ENCODE data around the gene RIF1. TPM values are rescaled to one million over a fixed set of nuclear protein-coding genes. Genes with fewer than 3 reads are reported as not detected.

The RIF1 gene
- total RNA-seq, 1 donor from 2014 or later, result 39.1 TPM

DNA sequence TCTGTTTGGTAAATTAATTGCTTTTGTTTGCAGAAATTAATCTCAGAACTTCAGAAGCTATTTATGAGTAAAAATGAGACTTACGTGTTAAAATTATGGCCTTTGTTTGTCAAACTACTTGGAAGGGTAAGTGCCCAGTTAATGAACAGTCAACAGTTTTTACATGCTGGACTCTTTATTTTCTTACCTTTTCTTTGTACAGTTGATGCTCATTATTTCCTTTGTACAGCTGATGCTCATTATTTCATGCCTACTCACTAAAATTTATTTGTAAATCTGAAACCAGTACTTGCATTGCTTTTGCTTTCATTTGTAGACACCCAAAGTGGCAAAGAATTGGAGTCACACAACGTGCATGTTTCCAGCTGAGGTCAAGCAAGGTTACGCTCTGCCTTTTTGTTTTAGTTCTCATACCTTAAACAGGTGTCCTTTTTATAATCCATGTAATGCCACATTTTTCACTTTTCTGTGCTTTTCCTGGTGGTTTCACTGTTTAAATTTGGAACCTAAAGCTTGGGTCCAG is 13.3 kb downstream of the RIF1 start:
- Mint-ChIP-seq H3K4me1 (ENCODE audit: low read depth, unreplicated experiment) (peaks cover 6% of the 10 kb centered on the region), H3K4me3 (ENCODE audit: unreplicated experiment) (no peak overlapping the region), H3K36me3 (ENCODE audit: low read depth, unreplicated experiment) (peaks cover 18% of the 10 kb centered on the region), H3K9me3 (ENCODE audit: unreplicated experiment) (no peaks in the 10 kb centered on the region), H3K27me3 (ENCODE audit: low read depth, unreplicated experiment) (no peaks in the 10 kb centered on the region), H3K27ac (ENCODE audit: unreplicated experiment) (no peak overlapping the region)
- Histone ChIP-seq H3K4me3 (ENCODE audit: insufficient read depth, low read depth, low read length) (no peak overlapping the region), H2AFZ (ENCODE audit: low read depth, low read length) (no peak overlapping the region), H3K27me3 (ENCODE audit: insufficient read depth, low read length) (no peaks in the 10 kb centered on the region), H3K4me2 (ENCODE audit: low read length) (no peak overlapping the region), H3K9ac (ENCODE audit: low read length) (no peak overlapping the region), H3K4me1 (ENCODE audit: insufficient read depth, low read length) (no peaks in the 10 kb centered on the region), H3K9me3 (ENCODE audit: insufficient read depth, low read depth, low read length) (no peaks in the 10 kb centered on the region), H4K20me1 (ENCODE audit: insufficient read depth, low read length) (peaks cover 8% of the 10 kb centered on the region), H3K36me3 (ENCODE audit: insufficient read depth, low read length) (peaks cover 31% of the 10 kb centered on the region), H3K27ac (ENCODE audit: low read depth, low read length) (no peak overlapping the region), H3K79me2 (ENCODE audit: insufficient read depth, low read length) (peaks cover 47% of the 10 kb centered on the region)
- TF ChIP-seq, protein P1, sequence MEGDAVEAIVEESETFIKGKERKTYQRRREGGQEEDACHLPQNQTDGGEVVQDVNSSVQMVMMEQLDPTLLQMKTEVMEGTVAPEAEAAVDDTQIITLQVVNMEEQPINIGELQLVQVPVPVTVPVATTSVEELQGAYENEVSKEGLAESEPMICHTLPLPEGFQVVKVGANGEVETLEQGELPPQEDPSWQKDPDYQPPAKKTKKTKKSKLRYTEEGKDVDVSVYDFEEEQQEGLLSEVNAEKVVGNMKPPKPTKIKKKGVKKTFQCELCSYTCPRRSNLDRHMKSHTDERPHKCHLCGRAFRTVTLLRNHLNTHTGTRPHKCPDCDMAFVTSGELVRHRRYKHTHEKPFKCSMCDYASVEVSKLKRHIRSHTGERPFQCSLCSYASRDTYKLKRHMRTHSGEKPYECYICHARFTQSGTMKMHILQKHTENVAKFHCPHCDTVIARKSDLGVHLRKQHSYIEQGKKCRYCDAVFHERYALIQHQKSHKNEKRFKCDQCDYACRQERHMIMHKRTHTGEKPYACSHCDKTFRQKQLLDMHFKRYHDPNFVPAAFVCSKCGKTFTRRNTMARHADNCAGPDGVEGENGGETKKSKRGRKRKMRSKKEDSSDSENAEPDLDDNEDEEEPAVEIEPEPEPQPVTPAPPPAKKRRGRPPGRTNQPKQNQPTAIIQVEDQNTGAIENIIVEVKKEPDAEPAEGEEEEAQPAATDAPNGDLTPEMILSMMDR (IDR thresholded peaks at IDR 0.05; ENCODE audit: insufficient read depth, low read depth, low read length), result no peak
- no peak for TF ChIP-seq EZH2 (IDR thresholded peaks at IDR 0.05; ENCODE audit: insufficient read depth, low read length)
- DNase-seq (ENCODE audit: low read depth) (no peak), FAIRE-seq (no peak)

DNA sequence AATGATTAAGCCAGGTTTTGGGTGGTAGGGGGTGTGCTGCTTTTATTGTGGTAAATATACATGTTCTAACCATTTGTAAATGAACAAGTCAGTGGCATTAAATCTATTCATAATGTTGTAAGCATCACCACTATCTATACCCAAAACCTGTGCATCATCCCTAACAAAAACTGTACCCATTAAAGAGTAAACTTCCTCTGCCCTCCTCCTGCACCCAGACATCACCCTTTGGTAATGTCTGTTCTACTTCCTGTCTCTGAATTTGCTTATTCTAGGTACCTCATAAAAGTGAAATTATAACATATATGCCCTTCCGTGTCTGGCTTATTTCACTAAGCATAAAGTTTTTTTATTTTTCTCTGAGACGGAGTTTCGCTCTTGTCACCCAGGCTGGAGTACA is 14.1 kb downstream of the RIF1 start:
- peaks cover 18% of the 10 kb centered on the region for H3K36me3 Mint-ChIP-seq (ENCODE audit: low read depth, unreplicated experiment)
- Histone ChIP-seq H3K9ac (ENCODE audit: low read length) (no peak overlapping the region), H3K4me3 (ENCODE audit: insufficient read depth, low read depth, low read length) (no peak overlapping the region), H3K4me2 (ENCODE audit: low read length) (no peak overlapping the region), H3K27me3 (ENCODE audit: insufficient read depth, low read length) (no peaks in the 10 kb centered on the region), H4K20me1 (ENCODE audit: insufficient read depth, low read length) (peaks cover 8% of the 10 kb centered on the region), H3K9me3 (ENCODE audit: insufficient read depth, low read depth, low read length) (no peaks in the 10 kb centered on the region), H3K27ac (ENCODE audit: low read depth, low read length) (no peak overlapping the region), H3K4me1 (ENCODE audit: insufficient read depth, low read length) (no peaks in the 10 kb centered on the region), H3K36me3 (ENCODE audit: insufficient read depth, low read length) (peaks cover 32% of the 10 kb centered on the region), H2AFZ (ENCODE audit: low read depth, low read length) (no peak overlapping the region), H3K79me2 (ENCODE audit: insufficient read depth, low read length) (peaks cover 47% of the 10 kb centered on the region)
- no peaks in the 10 kb centered on the region for H3K9me3 Mint-ChIP-seq (ENCODE audit: unreplicated experiment)
- H3K4me3 Mint-ChIP-seq (ENCODE audit: unreplicated experiment), result no peak overlapping the region
- peaks cover 6% of the 10 kb centered on the region for H3K4me1 Mint-ChIP-seq (ENCODE audit: low read depth, unreplicated experiment)
- no peak overlapping the region for H3K27ac Mint-ChIP-seq (ENCODE audit: unreplicated experiment)
- TF ChIP-seq, protein P1 (IDR thresholded peaks at IDR 0.05; ENCODE audit: insufficient read depth, low read depth, low read length), result no peak
- no peak for TF ChIP-seq EZH2 (IDR thresholded peaks at IDR 0.05; ENCODE audit: insufficient read depth, low read length)
- no peak for FAIRE-seq
- H3K27me3 Mint-ChIP-seq (ENCODE audit: low read depth, unreplicated experiment), result no peaks in the 10 kb centered on the region
- no peak for DNase-seq (ENCODE audit: low read depth)

DNA sequence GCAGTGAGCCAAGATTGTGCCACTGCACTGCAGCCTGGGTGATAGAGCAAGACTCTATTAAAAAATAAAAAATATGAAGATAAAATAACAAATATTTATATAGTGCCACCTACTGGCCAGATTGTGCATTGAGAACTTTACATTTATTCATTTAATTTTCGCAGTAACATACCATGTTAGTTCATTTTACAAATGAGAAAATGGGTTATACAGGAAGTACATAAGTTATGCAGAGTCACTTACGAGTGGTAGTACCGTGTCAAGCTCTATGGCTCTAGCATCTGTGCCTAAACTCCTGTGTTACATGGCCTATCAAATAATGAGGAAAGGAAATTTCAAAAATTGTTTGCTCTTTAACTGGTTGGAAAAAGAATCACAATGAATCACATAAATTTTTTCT is 27.9 kb downstream of the RIF1 start:
- no peaks in the 10 kb centered on the region for H3K27me3 ChIP-seq (ENCODE audit: insufficient read depth, low read length)
- TF ChIP-seq, protein P1 (IDR thresholded peaks at IDR 0.05; ENCODE audit: insufficient read depth, low read depth, low read length), result peak; percentile 47
- TF ChIP-seq EZH2 (IDR thresholded peaks at IDR 0.05; ENCODE audit: insufficient read depth, low read length), result no peak
- H4K20me1 ChIP-seq (ENCODE audit: insufficient read depth, low read length), result no peaks in the 10 kb centered on the region
- no peak overlapping the region for H3K27ac ChIP-seq (ENCODE audit: low read depth, low read length)
- Mint-ChIP-seq H3K4me1 (ENCODE audit: low read depth, unreplicated experiment) (no peaks in the 10 kb centered on the region), H3K9me3 (ENCODE audit: unreplicated experiment) (no peaks in the 10 kb centered on the region), H3K36me3 (ENCODE audit: low read depth, unreplicated experiment) (no peaks in the 10 kb centered on the region), H3K4me3 (ENCODE audit: unreplicated experiment) (no peak overlapping the region), H3K27ac (ENCODE audit: unreplicated experiment) (no peak overlapping the region), H3K27me3 (ENCODE audit: low read depth, unreplicated experiment) (no peaks in the 10 kb centered on the region)
- DNase-seq (ENCODE audit: low read depth) (no peak), FAIRE-seq (no peak)
- no peak overlapping the region for H3K4me2 ChIP-seq (ENCODE audit: low read length)
- H3K9ac ChIP-seq (ENCODE audit: low read length), result no peak overlapping the region
- H3K4me3 ChIP-seq (ENCODE audit: insufficient read depth, low read depth, low read length), result no peak overlapping the region
- no peak overlapping the region for H2AFZ ChIP-seq (ENCODE audit: low read depth, low read length)
- peaks cover 41% of the 10 kb centered on the region for H3K36me3 ChIP-seq (ENCODE audit: insufficient read depth, low read length)
- no peaks in the 10 kb centered on the region for H3K4me1 ChIP-seq (ENCODE audit: insufficient read depth, low read length)
- H3K9me3 ChIP-seq (ENCODE audit: insufficient read depth, low read depth, low read length), result no peaks in the 10 kb centered on the region
- no peaks in the 10 kb centered on the region for H3K79me2 ChIP-seq (ENCODE audit: insufficient read depth, low read length)
